H1 (cell line): ENCODE measurements around the gene BBS1. TPM values are rescaled to one million over a fixed set of nuclear protein-coding genes. Genes with fewer than 3 reads are reported as not detected.

Experiments
- ATF2 ChIP-seq: IDR thresholded peaks from 2 replicates; pipeline ENCODE4 v1.6.1; 2012; ENCODE audit warnings: low read length, inconsistent platforms
- polyA plus RNA-seq, 7 experiments: library from polyadenylated mRNA; depleted of rRNA in 3 of 7; stranded (reverse) in 5 of 7; unstranded in 2 of 7; fragments of >200 nt in 5 of 7; fragments of 200-250 nt in 2 of 7; gene quantifications; 1 replicate in 5 of 7; 2 replicates in 1 of 7; 4 replicates in 1 of 7; pipeline versions ENCODE4 v1.2.1 to v1.2.3, GENCODE V29; 2011 to 2013; ENCODE audit warnings: missing spikeins in 2 of 7, mixed read lengths in 2 of 7
- total RNA-seq: library from RNA; stranded (reverse); fragmentation: NEBNext Ultra II Directional; extraction: Animal tissue kit (Norgen Biotek cat#: 25700); gene quantifications from 2 replicates; pipeline ENCODE4 v1.2.1, GENCODE V29; 2021

Gene BBS1
- total and polyA plus RNA-seq, 2 of the 8 experiments (the other 6 are each of a cell fraction or from before 2014, with no cell fraction given) = 19.1 to 19.5 TPM

- no peak for TF ChIP-seq ATF2
Measured at GRCh38 chr11:66509131-66509561, 1.3 kb upstream of the BBS1 start (continued).
